Activated CD8-positive, alpha-beta memory T cell treated with anti-CD3 and anti-CD28 coated beads, Interleukin-2, amount 10 ng/mL, durations not matched to agents 7 days and 5 days (primary cell): ENCODE measurements around the gene POC1A. TPM values are rescaled to one million over a fixed set of nuclear protein-coding genes. Genes with fewer than 3 reads are reported as not detected.

Source experiments
- ATAC-seq: fragments of 150-1000 bp; cut with Tn5 transposase; one replicate; pipeline ENCODE4 v1.10.0; 2021; ENCODE audit warnings: moderate library complexity
- CTCF ChIA-PET: fragments of 350-600 bp; sonication (Branson Sonifier 250); formaldehyde crosslinking; loops from one replicate; lab custom pipeline; 2021; ENCODE audit warnings: antibody characterized with exemption; lab: Charles Lee
- DNase-seq: peaks from one replicate; pipeline ENCODE4 v3.0.0-alpha.2; 2020
- H3K27ac Mint-ChIP-seq: one replicate; pipeline ENCODE4 v1.8.0; 2021; ENCODE audit warnings: mild to moderate bottlenecking, mixed read lengths
- H3K27me3 Mint-ChIP-seq: one replicate; pipeline ENCODE4 v1.8.0; 2021; ENCODE audit warnings: mixed read lengths
- H3K36me3 Mint-ChIP-seq: one replicate; pipeline ENCODE4 v1.8.0; 2021; ENCODE audit warnings: mild to moderate bottlenecking, mixed read lengths
- H3K4me1 Mint-ChIP-seq: one replicate; pipeline ENCODE4 v1.8.0; 2021; ENCODE audit warnings: mixed read lengths
- H3K4me3 Mint-ChIP-seq: one replicate; pipeline ENCODE4 v1.8.0; 2021; ENCODE audit warnings: mild to moderate bottlenecking, moderate library complexity, mixed read lengths
- H3K9me3 Mint-ChIP-seq: one replicate; pipeline ENCODE4 v1.8.0; 2022; ENCODE audit warnings: low read depth, mixed read lengths
- total RNA-seq, 2 experiments: library from RNA; stranded (reverse); gene quantifications; one replicate each; pipeline ENCODE4 v1.2.3, GENCODE V29; 2021

The POC1A gene
- total RNA-seq, 2 experiments from 2014 or later: 29.3 to 29.5 TPM

- no peaks in the 10 kb centered on the region for H3K36me3 Mint-ChIP-seq
- H3K4me3 Mint-ChIP-seq: no peak overlapping the region
- no peaks in the 10 kb centered on the region for H3K27me3 Mint-ChIP-seq
- H3K9me3 Mint-ChIP-seq: no peaks in the 10 kb centered on the region
- DNase-seq (no peak), ATAC-seq (no peak)
- no peak overlapping the region for H3K27ac Mint-ChIP-seq
- CTCF ChIA-PET: no interaction called here
- peaks cover 3% of the 10 kb centered on the region for H3K4me1 Mint-ChIP-seq
Measured at GRCh38 chr3:52064561-52064960, 89.7 kb downstream of the POC1A start.

DNA sequence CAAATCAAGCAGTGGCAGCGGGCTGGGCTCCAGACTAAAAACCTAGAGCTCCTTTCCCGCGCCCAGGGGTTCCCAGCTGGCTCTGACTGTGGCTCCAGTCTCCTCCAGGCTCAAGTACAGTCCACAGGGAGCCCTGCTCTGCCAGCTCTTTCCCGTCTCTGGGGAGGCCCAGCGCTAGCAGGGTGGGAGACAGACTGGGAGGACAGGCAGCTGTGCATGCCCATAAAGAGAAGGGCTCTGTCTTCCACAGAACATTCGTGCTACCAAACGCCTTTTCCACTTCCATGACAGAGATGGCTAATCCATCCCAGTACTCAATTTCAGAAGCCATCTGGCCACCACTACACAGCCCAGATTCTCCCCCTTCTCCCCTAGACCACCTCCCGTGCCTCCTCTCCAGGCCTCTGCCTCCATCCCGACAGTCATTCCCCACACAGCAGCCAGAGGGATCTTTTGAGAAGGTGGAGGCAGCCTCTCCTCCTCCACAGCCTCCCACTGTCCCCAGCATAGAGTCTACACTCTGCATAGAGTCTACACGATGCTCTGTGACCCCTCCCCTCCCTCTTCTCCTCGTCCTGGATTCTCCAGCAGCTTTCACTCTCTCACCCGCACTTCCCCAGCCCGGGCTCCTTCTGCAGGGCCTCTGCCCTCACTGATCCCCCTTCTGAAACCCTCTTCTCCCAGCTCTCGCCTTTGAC is 91.0 kb downstream of the POC1A start:
- ATAC-seq: no peak
- H3K4me1 Mint-ChIP-seq: peaks cover 3% of the 10 kb centered on the region
- no peak overlapping the region for H3K4me3 Mint-ChIP-seq
- H3K27ac Mint-ChIP-seq: no peak overlapping the region
- H3K27me3 Mint-ChIP-seq: no peaks in the 10 kb centered on the region
- DNase-seq: no peak
- no peaks in the 10 kb centered on the region for H3K36me3 Mint-ChIP-seq
- CTCF ChIA-PET: interaction anchor here (1.1 to 2.7 kb wide), 3 partner anchors 10 to 94 kb away, joined by 3 to 10 read pairs (median 4); no protein-coding TSS in a partner anchor
- H3K9me3 Mint-ChIP-seq: no peaks in the 10 kb centered on the region

GRCh38 chr3:52062505-52062904 is 91.7 kb downstream of the POC1A start:
- Mint-ChIP-seq H3K9me3 (no peaks in the 10 kb centered on the region), H3K27me3 (no peaks in the 10 kb centered on the region), H3K27ac (no peak overlapping the region), H3K4me1 (peaks cover 7% of the 10 kb centered on the region), H3K36me3 (no peaks in the 10 kb centered on the region), H3K4me3 (no peak overlapping the region)
- DNase-seq (no peak), ATAC-seq (no peak)
- CTCF ChIA-PET: interaction anchor here (1.2 to 2.7 kb wide), 3 partner anchors 9 to 95 kb away, joined by 3 to 10 read pairs (median 5); no protein-coding TSS in a partner anchor

DNA sequence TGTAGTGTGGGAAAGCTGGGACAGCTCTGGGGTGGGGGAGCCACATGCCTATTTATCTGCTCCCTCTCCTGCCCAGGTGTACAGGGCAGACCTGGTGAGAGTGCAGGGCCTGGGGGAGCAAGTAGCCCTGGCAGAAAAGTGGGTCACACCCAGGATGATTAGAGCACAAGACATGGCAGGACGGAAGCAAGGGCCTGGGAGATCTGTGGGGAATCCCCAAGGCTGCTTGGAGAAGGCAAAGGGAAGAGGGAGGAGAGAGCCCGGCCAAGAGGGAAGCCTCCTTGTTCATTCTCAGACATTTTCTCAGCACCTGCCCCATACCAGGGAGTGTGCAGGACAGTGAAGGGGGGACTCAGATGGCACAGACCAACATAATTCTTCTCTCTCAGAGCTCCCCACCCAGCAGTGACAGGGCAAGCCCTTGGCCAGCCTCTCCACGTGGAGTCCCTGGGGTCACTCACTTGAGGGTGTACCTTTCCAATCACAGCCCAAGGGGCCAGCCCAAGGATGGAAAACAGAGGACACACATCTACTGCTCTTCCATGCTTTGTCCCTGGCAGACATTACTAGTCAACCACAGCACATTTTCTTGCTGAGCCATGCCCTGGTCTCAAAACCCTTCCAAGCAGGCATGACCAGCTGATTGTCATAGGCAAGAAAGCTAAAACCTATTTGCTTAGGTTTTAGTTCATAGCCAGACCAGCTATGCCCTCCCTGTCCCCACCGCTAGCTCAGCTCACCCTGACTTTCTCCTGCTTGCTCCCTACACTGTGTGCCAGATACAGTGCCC is 92.9 kb downstream of the POC1A start:
- no peaks in the 10 kb centered on the region for H3K27me3 Mint-ChIP-seq
- no peak overlapping the region for H3K4me3 Mint-ChIP-seq
- no peak overlapping the region for H3K27ac Mint-ChIP-seq
- no peak for ATAC-seq
- H3K36me3 Mint-ChIP-seq: no peaks in the 10 kb centered on the region
- CTCF ChIA-PET: interaction anchor here (1.1 to 2.7 kb wide), 3 partner anchors 8 to 60 kb away, joined by 4 to 10 read pairs (median 5); no protein-coding TSS in a partner anchor
- peaks cover 7% of the 10 kb centered on the region for H3K4me1 Mint-ChIP-seq
- H3K9me3 Mint-ChIP-seq: no peaks in the 10 kb centered on the region
- no peak for DNase-seq

DNA sequence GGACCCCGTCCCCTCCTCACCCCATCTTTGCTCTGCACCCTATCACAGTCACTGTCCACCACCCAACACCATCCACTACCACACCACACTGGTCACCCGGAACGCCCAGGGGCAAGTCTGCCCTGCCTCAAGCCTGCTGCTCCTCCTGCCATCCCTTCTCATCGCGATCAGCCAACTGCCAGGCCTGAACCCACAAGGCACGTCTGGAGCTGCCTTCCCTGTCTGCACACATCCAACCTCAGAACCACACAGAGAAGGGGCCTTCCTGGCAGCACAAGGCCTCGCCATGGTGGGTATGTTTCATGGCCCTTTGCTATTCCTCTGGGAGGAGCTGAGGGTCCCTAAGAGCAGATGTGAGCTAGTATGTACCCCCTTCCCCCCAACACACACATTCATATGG is 94.4 kb downstream of the POC1A start:
- peaks cover 2% of the 10 kb centered on the region for H3K36me3 Mint-ChIP-seq
- no peak overlapping the region for H3K27ac Mint-ChIP-seq
- H3K4me3 Mint-ChIP-seq: no peak overlapping the region
- ATAC-seq: no peak
- H3K27me3 Mint-ChIP-seq: no peaks in the 10 kb centered on the region
- H3K4me1 Mint-ChIP-seq: peaks cover 7% of the 10 kb centered on the region
- no peaks in the 10 kb centered on the region for H3K9me3 Mint-ChIP-seq
- no peak for DNase-seq
- CTCF ChIA-PET: interaction anchor here (1.1 to 8.7 kb wide), 3 partner anchors 28 to 58 kb away, joined by 3 to 105 read pairs (median 4); no protein-coding TSS in a partner anchor

GRCh38 chr3:52057812-52058495 is 96.3 kb downstream of the POC1A start:
- no peaks in the 10 kb centered on the region for H3K27me3 Mint-ChIP-seq
- H3K4me1 Mint-ChIP-seq: peaks cover 25% of the 10 kb centered on the region
- peaks cover 8% of the 10 kb centered on the region for H3K36me3 Mint-ChIP-seq
- no peak for ATAC-seq
- H3K27ac Mint-ChIP-seq: peak overlapping the region; percentile 11
- no peaks in the 10 kb centered on the region for H3K9me3 Mint-ChIP-seq
- peak overlapping the region; percentile 30 for H3K4me3 Mint-ChIP-seq
- CTCF ChIA-PET: interaction anchor here (0.8 to 8.7 kb wide), 8 partner anchors 17 to 668 kb away, joined by 3 to 105 read pairs (median 4); partner anchors contain the start of genes ABHD14B, ACY1 and POC1A
- DNase-seq: no peak

DNA sequence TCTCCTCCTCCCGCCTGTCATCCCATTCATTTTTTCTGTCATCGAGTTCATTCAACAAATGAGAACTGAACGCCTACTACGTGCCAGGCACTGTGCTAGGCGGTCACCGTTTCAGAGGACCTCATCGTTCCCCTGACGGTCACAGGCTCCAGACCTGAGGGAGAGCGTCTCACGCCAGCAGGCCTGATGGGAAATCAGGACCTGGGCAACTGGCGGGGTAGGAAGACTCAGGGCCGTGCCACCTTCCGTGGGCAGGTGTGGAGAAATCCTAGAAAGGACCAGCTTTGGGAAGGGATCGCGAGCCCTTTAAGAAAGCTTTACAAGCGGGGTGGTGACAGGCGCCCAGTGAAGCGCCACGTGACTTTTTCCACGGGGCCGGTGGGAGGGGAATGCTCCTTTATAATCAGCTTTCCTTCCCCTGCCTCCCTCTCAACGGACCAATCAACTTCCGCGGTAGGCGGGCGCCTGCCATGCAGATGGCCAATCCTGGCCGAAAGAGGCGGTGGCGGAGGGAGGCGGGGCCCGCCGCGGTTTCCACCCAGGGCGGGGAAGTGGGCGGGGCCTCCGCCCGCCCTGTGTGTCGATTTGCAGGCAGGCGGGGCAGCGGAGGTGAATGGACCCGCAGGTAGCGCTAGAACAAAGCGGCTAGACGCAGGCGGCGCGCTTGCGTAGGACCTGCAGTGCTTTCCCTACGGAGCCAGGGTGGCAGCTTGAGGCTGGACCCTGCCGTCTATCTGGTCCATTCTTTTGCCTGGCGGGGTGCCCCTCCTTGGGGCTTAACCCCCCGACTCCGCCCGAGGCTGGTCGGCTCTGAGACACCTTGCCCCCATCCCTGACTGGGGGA is 97.0 kb downstream of the POC1A start:
- Mint-ChIP-seq H3K36me3 (peaks cover 8% of the 10 kb centered on the region), H3K4me1 (peaks cover 30% of the 10 kb centered on the region), H3K4me3 (peak overlapping the region; percentile 84), H3K9me3 (no peaks in the 10 kb centered on the region), H3K27me3 (no peaks in the 10 kb centered on the region), H3K27ac (peak overlapping the region; percentile 89)
- ATAC-seq: peak; percentile 81
- DNase-seq: peak; percentile 100
- CTCF ChIA-PET: interaction anchor here (0.7 to 8.7 kb wide), 16 partner anchors 16 to 667 kb away, joined by 3 to 105 read pairs (median 4); partner anchors contain the start of genes ABHD14B, ACY1, POC1A and RPL29

DNA sequence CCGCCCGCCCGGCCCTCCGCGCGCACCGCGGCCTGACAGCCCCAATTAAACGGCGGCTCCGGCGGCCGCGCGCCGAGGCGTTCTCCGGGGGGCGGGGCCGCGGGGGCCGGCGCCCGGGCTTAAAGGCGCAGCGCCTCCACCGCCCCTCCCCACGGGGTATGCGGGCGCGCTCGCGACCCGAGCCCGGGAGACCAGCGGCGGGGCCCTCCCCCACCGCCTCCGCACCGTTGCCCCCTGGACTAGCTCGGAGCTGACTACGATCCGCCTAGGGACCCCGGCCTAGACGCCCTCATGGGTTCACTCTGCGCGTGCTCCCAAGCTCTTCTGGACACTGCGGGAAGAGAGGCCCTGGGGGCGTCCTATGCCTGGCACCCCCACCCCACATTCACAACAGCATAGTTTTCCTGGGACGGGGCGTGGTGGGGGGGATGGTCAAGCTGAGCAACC is 97.7 kb downstream of the POC1A start, which contains the start of gene DUSP7:
Gene DUSP7, minus strand, starts transcription at position 51 of the 447 bp plus-strand sequence. CDS start 205 bp downstream, outside the sequence.
- peak; percentile 43 for ATAC-seq
- Mint-ChIP-seq H3K27me3 (no peaks in the 10 kb centered on the region), H3K9me3 (no peaks in the 10 kb centered on the region), H3K27ac (peak within 1 kb of the TSS; percentile 89), H3K4me1 (peaks cover 36% of the 10 kb centered on the region), H3K36me3 (peaks cover 12% of the 10 kb centered on the region), H3K4me3 (peak within 1 kb of the TSS; percentile 87)
- CTCF ChIA-PET: interaction anchor here (0.7 to 8.7 kb wide), 17 partner anchors 21 to 667 kb away, joined by 3 to 105 read pairs (median 5); partner anchors contain the start of genes ABHD14A, ABHD14B, ACY1 and PARP3
- DNase-seq: peak; percentile 74

GRCh38 chr3:52055537-52056351 is 98.5 kb downstream of the POC1A start:
- H3K27me3 Mint-ChIP-seq: no peaks in the 10 kb centered on the region

GRCh38 chr3:52054661-52055511 is 99.3 kb downstream of the POC1A start:
- CTCF ChIA-PET: interaction anchor here (0.6 to 8.7 kb wide), 15 partner anchors 7 to 227 kb away, joined by 3 to 105 read pairs (median 8); partner anchors contain the start of genes ABHD14B, PARP3, POC1A and RPL29
- no peak for ATAC-seq
- Mint-ChIP-seq H3K4me3 (peak overlapping the region; percentile 87), H3K36me3 (peaks cover 24% of the 10 kb centered on the region), H3K27me3 (no peaks in the 10 kb centered on the region), H3K4me1 (peaks cover 40% of the 10 kb centered on the region), H3K9me3 (no peaks in the 10 kb centered on the region), H3K27ac (peak overlapping the region; percentile 88)
- DNase-seq: peak; percentile 50

More at GRCh38 chr3:52055537-52056351, 98.5 kb downstream of the POC1A start:
- Mint-ChIP-seq H3K36me3 (peaks cover 16% of the 10 kb centered on the region), H3K4me1 (peaks cover 38% of the 10 kb centered on the region), H3K4me3 (peak overlapping the region; percentile 87), H3K9me3 (no peaks in the 10 kb centered on the region), H3K27ac (peak overlapping the region; percentile 87)
- peak; percentile 22 for ATAC-seq
- CTCF ChIA-PET: interaction anchor here (0.9 to 8.7 kb wide), 15 partner anchors 19 to 666 kb away, joined by 3 to 105 read pairs (median 6); partner anchors contain the start of genes ABHD14A, ABHD14B, ACY1 and PARP3
- peak; percentile 66 for DNase-seq
